Smooth muscle cell (in vitro differentiated cells): ENCODE measurements around the gene AGRP. TPM values are rescaled to one million over a fixed set of nuclear protein-coding genes. Genes with fewer than 3 reads are reported as not detected.

Experiments used
- DNase-seq: peaks from one replicate; lab custom pipeline; 2025; ENCODE audit not compliant: unreplicated experiment; lab: John Stamatoyannopoulos, UW
- H2AFZ ChIP-seq: fragments of 200-600 bp; sonication (generic); 2 replicates; pipeline ENCODE4 v1.6.0; 2016; ENCODE audit warnings: antibody characterized with exemption, low read depth, mild to moderate bottlenecking
- H3F3A ChIP-seq: fragments of 200-600 bp; sonication (generic); 2 replicates; pipeline ENCODE4 v1.6.0; 2017; ENCODE audit warnings: antibody characterized with exemption, low read depth
- H3K27ac ChIP-seq: fragments of 200-600 bp; sonication (generic); 2 replicates; pipeline ENCODE4 v1.5.1; 2016; ENCODE audit warnings: low read depth, mild to moderate bottlenecking
- H3K27me3 ChIP-seq: fragments of 200-600 bp; sonication (generic); 2 replicates; pipeline ENCODE4 v1.6.1; 2016; ENCODE audit warnings: low read depth, mild to moderate bottlenecking
- H3K36me3 ChIP-seq: fragments of 200-600 bp; sonication (generic); 2 replicates; pipeline ENCODE4 v1.5.1; 2016; ENCODE audit warnings: low read depth
- H3K4me1 ChIP-seq: fragments of 200-600 bp; sonication (generic); 2 replicates; pipeline ENCODE4 v1.5.1; 2016; ENCODE audit warnings: low read depth
- H3K4me2 ChIP-seq: fragments of 200-600 bp; sonication (generic); 2 replicates; pipeline ENCODE4 v1.6.0; 2016; ENCODE audit warnings: mild to moderate bottlenecking
- H3K4me3 ChIP-seq: fragments of 200-600 bp; sonication (generic); 2 replicates; pipeline ENCODE4 v1.5.1; 2016; ENCODE audit warnings: mild to moderate bottlenecking
- H3K79me2 ChIP-seq: fragments of 200-600 bp; sonication (generic); 2 replicates; pipeline ENCODE4 v1.6.0; 2016; ENCODE audit warnings: low read depth, mild to moderate bottlenecking
- H3K9ac ChIP-seq: fragments of 200-600 bp; sonication (generic); 2 replicates; pipeline ENCODE4 v1.6.0; 2016; ENCODE audit warnings: low read depth
- H3K9me3 ChIP-seq: fragments of 200-600 bp; sonication (generic); replicated peaks from 2 replicates; pipeline ENCODE4 v1.5.1; 2016; ENCODE audit warnings: low read depth
- H4K20me1 ChIP-seq: fragments of 200-600 bp; sonication (generic); 2 replicates; pipeline ENCODE4 v1.6.0; 2016; ENCODE audit warnings: low read depth
- WGBS: methylation state at CpG from one replicate; pipeline ENCODE4 v1.1.7; 2016; ENCODE audit warnings: low lambda C conversion rate; 5-methylcytosine and 5-hydroxymethylcytosine counted together
- polyA plus RNA-seq: library from polyadenylated mRNA; unstranded; fragments of >200 nt; fragmentation: Nextera tagmentation; extraction: Ambion mirVana; gene quantifications from 2 replicates; pipeline ENCODE4 v1.2.1, GENCODE V29; 2016
- total RNA-seq: library from RNA; depleted of rRNA; stranded (reverse); fragments of >200 nt; gene quantifications from 2 replicates; pipeline ENCODE4 v1.2.3, GENCODE V29; 2014
- TF ChIP-seq, protein P1 (sequence below): fragments of 200-600 bp; sonication (generic); IDR thresholded peaks from 2 replicates; pipeline ENCODE4 v1.5.1; 2017; ENCODE audit warnings: borderline replicate concordance, mild to moderate bottlenecking, antibody characterized with exemption; ENCODE audit not compliant: insufficient read depth, poor library complexity, severe bottlenecking

Gene AGRP
- total and polyA plus RNA-seq, 2 experiments from 2014 or later = not detected

- Histone ChIP-seq H3K4me1 (no peaks in the 10 kb centered on the region), H2AFZ (no peak overlapping the region), H3K27ac (no peak overlapping the region), H3K36me3 (no peaks in the 10 kb centered on the region), H3K27me3 (no peaks in the 10 kb centered on the region), H3K4me2 (no peak overlapping the region), H3K9ac (no peak overlapping the region), H4K20me1 (peaks cover 79% of the 10 kb centered on the region), H3K9me3 (no peaks in the 10 kb centered on the region), H3K4me3 (no peak overlapping the region), H3K79me2 (no peaks in the 10 kb centered on the region), H3F3A (no peaks in the 10 kb centered on the region)
- DNase-seq = no peak
- TF ChIP-seq, protein P1, sequence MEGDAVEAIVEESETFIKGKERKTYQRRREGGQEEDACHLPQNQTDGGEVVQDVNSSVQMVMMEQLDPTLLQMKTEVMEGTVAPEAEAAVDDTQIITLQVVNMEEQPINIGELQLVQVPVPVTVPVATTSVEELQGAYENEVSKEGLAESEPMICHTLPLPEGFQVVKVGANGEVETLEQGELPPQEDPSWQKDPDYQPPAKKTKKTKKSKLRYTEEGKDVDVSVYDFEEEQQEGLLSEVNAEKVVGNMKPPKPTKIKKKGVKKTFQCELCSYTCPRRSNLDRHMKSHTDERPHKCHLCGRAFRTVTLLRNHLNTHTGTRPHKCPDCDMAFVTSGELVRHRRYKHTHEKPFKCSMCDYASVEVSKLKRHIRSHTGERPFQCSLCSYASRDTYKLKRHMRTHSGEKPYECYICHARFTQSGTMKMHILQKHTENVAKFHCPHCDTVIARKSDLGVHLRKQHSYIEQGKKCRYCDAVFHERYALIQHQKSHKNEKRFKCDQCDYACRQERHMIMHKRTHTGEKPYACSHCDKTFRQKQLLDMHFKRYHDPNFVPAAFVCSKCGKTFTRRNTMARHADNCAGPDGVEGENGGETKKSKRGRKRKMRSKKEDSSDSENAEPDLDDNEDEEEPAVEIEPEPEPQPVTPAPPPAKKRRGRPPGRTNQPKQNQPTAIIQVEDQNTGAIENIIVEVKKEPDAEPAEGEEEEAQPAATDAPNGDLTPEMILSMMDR = no peak
- WGBS = 95% methylated on average over 13 of the region's 13 CpGs
Observed at GRCh38 chr16:67442581-67443255, 40.6 kb downstream of the AGRP start.

GRCh38 chr16:67441907-67442306 is 41.4 kb downstream of the AGRP start:
- no peaks in the 10 kb centered on the region for H3K27me3 ChIP-seq
- no peaks in the 10 kb centered on the region for H3F3A ChIP-seq
- no peaks in the 10 kb centered on the region for H3K36me3 ChIP-seq
- no peak overlapping the region for H3K27ac ChIP-seq
- no peak for DNase-seq
- no peaks in the 10 kb centered on the region for H3K79me2 ChIP-seq
- no peak overlapping the region for H3K4me2 ChIP-seq
- no peaks in the 10 kb centered on the region for H3K9me3 ChIP-seq
- peaks cover 75% of the 10 kb centered on the region for H4K20me1 ChIP-seq
- no peak overlapping the region for H2AFZ ChIP-seq
- no peak overlapping the region for H3K9ac ChIP-seq
- H3K4me1 ChIP-seq = no peaks in the 10 kb centered on the region
- WGBS = 86% methylated on average over 5 of the region's 5 CpGs
- TF ChIP-seq, protein P1 = no peak
- H3K4me3 ChIP-seq = no peak overlapping the region

GRCh38 chr16:67441271-67441753 is 42.0 kb downstream of the AGRP start:
- Histone ChIP-seq H3K27ac (no peak overlapping the region), H3K36me3 (no peaks in the 10 kb centered on the region), H3K9me3 (no peaks in the 10 kb centered on the region), H3K27me3 (no peaks in the 10 kb centered on the region), H3K4me1 (no peaks in the 10 kb centered on the region), H3K79me2 (no peaks in the 10 kb centered on the region), H3K9ac (no peak overlapping the region), H3F3A (no peaks in the 10 kb centered on the region), H3K4me3 (no peak overlapping the region), H3K4me2 (no peak overlapping the region), H4K20me1 (peaks cover 69% of the 10 kb centered on the region), H2AFZ (no peak overlapping the region)
- DNase-seq = no peak
- TF ChIP-seq, protein P1 = no peak
- WGBS = 98% methylated on average over 17 of the region's 17 CpGs
